Bronchial epithelial cell (primary cell): ENCODE data around the gene TYRP1. TPM values are rescaled to one million over a fixed set of nuclear protein-coding genes. Genes with fewer than 3 reads are reported as not detected.

ENCODE experiments used
- DNase-seq: peaks from one replicate; pipeline ENCODE4 v3.0.0-alpha.2; 2010; ENCODE audit warnings: low read depth
- FAIRE-seq: peaks from 2 replicates; lab custom pipeline; 2011; peaks lifted over from hg19 to GRCh38; lab: Jason Lieb, UNC
- H3K27me3 ChIP-seq: 2 replicates; pipeline ENCODE4 v1.5.1; 2011; ENCODE audit warnings: low read length; ENCODE audit not compliant: control insufficient read depth, insufficient read depth
- H3K36me3 ChIP-seq: 2 replicates; pipeline ENCODE4 v1.5.1; 2011; ENCODE audit warnings: low read length; ENCODE audit not compliant: control insufficient read depth, insufficient read depth
- H3K4me3 ChIP-seq: 2 replicates; pipeline ENCODE4 v1.5.1; 2011; ENCODE audit warnings: mild to moderate bottlenecking, low read depth, low read length, control low read depth
- total RNA-seq: library from RNA; depleted of rRNA; stranded (reverse); fragments of >200 nt; gene quantifications from 2 replicates; pipeline ENCODE4 v1.2.1, GENCODE V29; 2014
- TF ChIP-seq, protein P1 (sequence below): IDR thresholded peaks from 2 replicates; pipeline ENCODE4 v1.5.1; 2011; ENCODE audit warnings: mild to moderate bottlenecking, moderate library complexity, low read length, control low read depth, inconsistent platforms; ENCODE audit not compliant: insufficient read depth, severe bottlenecking

Gene TYRP1
- total RNA-seq, 1 donor from 2014 or later = not detected

DNA sequence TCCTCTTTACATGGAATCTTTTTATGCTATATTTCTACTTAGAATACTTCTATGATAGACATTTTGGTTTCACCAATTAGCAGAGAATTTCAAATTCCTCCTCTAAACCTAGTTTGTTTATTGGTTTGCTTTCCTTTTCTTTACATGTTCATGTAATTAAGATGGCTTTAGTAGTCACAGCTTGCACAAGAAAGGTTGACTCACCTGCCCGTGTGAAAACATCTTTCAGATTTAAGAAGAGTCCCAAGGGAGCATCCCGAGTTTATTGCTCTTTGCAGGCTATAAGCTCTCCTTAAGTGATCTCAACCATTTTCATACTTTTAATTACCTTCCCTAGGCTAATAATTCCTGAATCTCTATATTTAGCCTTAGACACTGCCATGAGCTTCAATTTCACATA lies 28.9 kb downstream of the TYRP1 start:
- TF ChIP-seq, protein P1, sequence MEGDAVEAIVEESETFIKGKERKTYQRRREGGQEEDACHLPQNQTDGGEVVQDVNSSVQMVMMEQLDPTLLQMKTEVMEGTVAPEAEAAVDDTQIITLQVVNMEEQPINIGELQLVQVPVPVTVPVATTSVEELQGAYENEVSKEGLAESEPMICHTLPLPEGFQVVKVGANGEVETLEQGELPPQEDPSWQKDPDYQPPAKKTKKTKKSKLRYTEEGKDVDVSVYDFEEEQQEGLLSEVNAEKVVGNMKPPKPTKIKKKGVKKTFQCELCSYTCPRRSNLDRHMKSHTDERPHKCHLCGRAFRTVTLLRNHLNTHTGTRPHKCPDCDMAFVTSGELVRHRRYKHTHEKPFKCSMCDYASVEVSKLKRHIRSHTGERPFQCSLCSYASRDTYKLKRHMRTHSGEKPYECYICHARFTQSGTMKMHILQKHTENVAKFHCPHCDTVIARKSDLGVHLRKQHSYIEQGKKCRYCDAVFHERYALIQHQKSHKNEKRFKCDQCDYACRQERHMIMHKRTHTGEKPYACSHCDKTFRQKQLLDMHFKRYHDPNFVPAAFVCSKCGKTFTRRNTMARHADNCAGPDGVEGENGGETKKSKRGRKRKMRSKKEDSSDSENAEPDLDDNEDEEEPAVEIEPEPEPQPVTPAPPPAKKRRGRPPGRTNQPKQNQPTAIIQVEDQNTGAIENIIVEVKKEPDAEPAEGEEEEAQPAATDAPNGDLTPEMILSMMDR = no peak
- no peaks in the 10 kb centered on the region for H3K36me3 ChIP-seq
- FAIRE-seq = no peak
- peak; percentile 73 for DNase-seq
- H3K27me3 ChIP-seq = no peaks in the 10 kb centered on the region
- no peak overlapping the region for H3K4me3 ChIP-seq

DNA sequence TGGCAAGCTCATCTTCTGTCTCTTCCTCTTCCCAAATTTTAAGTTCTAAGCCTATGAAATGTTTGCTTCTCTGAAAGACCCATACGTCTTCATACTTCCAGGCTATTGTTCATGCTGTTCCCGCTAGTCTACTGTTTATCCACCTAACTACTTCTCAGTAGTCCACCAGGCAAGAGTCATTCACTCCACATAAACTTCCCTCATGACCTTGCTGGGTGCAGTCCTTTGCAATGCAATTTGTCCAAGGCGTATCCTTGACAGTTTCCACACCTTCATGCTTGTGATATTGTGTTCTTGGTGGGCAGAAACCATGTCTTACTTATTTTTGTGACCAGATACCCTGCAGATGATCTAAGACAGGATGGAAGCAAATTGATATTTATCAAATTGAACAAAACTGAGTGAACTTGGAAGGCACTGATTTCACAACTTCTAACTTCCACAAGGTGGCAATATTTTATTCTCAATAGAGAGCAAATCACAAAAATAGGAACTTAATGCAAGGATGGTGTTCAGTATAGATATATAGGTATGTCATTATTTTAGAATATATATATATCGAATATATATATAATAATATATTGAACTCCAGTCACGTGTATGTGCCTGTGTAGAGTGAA lies 30.3 kb downstream of the TYRP1 start:
- no peaks in the 10 kb centered on the region for H3K36me3 ChIP-seq
- TF ChIP-seq, protein P1 = no peak
- H3K4me3 ChIP-seq = no peak overlapping the region
- H3K27me3 ChIP-seq = no peaks in the 10 kb centered on the region
- no peak for FAIRE-seq
- DNase-seq = peak; percentile 61

GRCh38 chr9:12726795-12727194 lies 33.6 kb downstream of the TYRP1 start:
- TF ChIP-seq, protein P1 = no peak
- FAIRE-seq (no peak), DNase-seq (no peak)
- H3K36me3 ChIP-seq = no peaks in the 10 kb centered on the region
- no peak overlapping the region for H3K4me3 ChIP-seq
- H3K27me3 ChIP-seq = no peaks in the 10 kb centered on the region

DNA sequence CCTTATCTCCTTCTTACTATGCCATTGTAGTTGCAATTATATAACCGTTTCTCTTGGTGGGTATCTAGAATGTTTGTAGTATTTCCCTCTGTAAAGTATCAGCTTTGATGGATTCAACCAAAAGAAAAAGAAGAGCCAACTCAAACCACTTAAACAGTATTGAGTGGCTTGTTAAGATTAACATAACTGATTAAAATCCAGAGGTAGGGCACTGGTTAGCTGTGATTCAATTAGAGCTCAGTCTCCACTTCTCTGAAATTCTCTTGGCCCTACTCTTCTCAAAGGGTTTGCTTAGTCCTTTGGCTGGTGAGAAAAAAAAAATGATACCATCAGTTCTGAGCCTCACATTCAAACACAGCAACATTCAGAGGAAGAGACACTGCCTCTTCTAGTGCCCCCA lies 37.0 kb downstream of the TYRP1 start:
- Histone ChIP-seq H3K27me3 (no peaks in the 10 kb centered on the region), H3K4me3 (no peak overlapping the region), H3K36me3 (no peaks in the 10 kb centered on the region)
- TF ChIP-seq, protein P1 = no peak
- FAIRE-seq (no peak), DNase-seq (no peak)

GRCh38 chr9:12730927-12731326 lies 37.7 kb downstream of the TYRP1 start:
- FAIRE-seq = no peak
- TF ChIP-seq, protein P1 = no peak
- DNase-seq = no peak

DNA sequence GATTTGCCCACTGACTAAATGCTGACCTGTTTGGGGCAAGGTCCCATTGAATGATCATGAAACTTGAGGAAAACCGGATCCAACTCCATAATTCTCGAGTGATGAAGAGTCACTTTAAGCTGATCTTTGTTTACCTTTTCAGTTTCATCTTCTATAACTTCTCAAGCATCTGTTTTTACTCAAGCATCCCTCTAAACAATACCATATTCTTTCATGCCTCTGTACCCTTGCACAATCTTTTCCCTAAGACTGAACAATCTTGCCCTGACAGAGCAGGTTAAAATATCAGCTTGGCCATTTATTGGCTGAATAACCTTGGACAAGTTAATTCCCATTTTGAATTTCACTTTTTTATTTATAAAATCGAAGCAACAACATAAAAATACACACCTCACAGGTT lies 39.8 kb downstream of the TYRP1 start:
- H3K36me3 ChIP-seq = no peaks in the 10 kb centered on the region
- no peak for FAIRE-seq

More at GRCh38 chr9:12730927-12731326, 37.7 kb downstream of the TYRP1 start:
- Histone ChIP-seq H3K4me3 (no peak overlapping the region), H3K36me3 (no peaks in the 10 kb centered on the region), H3K27me3 (no peaks in the 10 kb centered on the region)

More for the DNA sequence above, 39.8 kb downstream of the TYRP1 start:
- no peak overlapping the region for H3K4me3 ChIP-seq
- H3K27me3 ChIP-seq = no peaks in the 10 kb centered on the region
- no peak for DNase-seq
- TF ChIP-seq, protein P1 = no peak
